GM12878 (cell line): ENCODE data around the gene CACNA1A. TPM values are rescaled to one million over a fixed set of nuclear protein-coding genes. Genes with fewer than 3 reads are reported as not detected.

Source experiments
- ATAC-seq: fragments of 200-7000 bp; cut with Tn5 transposase; 3 replicates; pipeline ENCODE4 v1.9.1; 2020; ENCODE audit warnings: mild to moderate bottlenecking, moderate library complexity
- BruUV-seq: library from RNA; stranded (reverse); fragments of 400-500 nt; replicated peaks from 2 replicates; lab custom pipeline; 2021; lab: Mats Ljungman, UMichigan
- CTCF ChIA-PET: fragments of 300-600 bp; sonication (Branson Sonifier 250); formaldehyde crosslinking; extraction: SDS; loops from one replicate; lab custom pipeline; 2021; ENCODE audit warnings: inconsistent platforms; lab: Yijun Ruan, JAX
- POLR2A ChIA-PET: fragments of 350-600 bp; formaldehyde crosslinking; extraction: SDS; loops from one replicate; lab custom pipeline; 2021; ENCODE audit warnings: inconsistent platforms; lab: Charles Lee
- RAD21 ChIA-PET: fragments of 300-600 bp; sonication (Branson Sonifier 250); formaldehyde crosslinking; loops from one replicate; lab custom pipeline; 2023; ENCODE audit warnings: antibody characterized with exemption; ENCODE audit not compliant: unreplicated experiment; lab: Charles Lee
- SMC1A ChIA-PET: fragments of 300-600 bp; sonication (Branson Sonifier 250); formaldehyde crosslinking; loops from one replicate; lab custom pipeline; 2023; ENCODE audit not compliant: unreplicated experiment, uncharacterized antibody; lab: Charles Lee
- DNase-seq: peaks from one replicate; pipeline ENCODE4 v3.0.0-alpha.2; 2011; ENCODE audit warnings: low read depth, low spot score
- FAIRE-seq: peaks from 3 replicates; lab custom pipeline; 2011; peaks lifted over from hg19 to GRCh38; lab: Jason Lieb, UNC
- H2AFZ ChIP-seq: 2 replicates; pipeline ENCODE4 v1.6.0; 2011; ENCODE audit warnings: low read depth, low read length, control low read depth; ENCODE audit not compliant: control insufficient read depth
- H3K27ac ChIP-seq: 2 replicates; pipeline ENCODE4 v1.5.1; 2011; ENCODE audit warnings: control low read depth; ENCODE audit not compliant: control insufficient read depth, insufficient read depth
- H3K27me3 ChIP-seq, 2 experiments: replicated peaks in 1 of 2; 2 replicates each; pipeline versions ENCODE4 v1.6.0 to v1.6.1; 2011; ENCODE audit warnings: low read length in 1 of 2; ENCODE audit not compliant: control insufficient read depth in 2 of 2, insufficient read depth in 2 of 2
- H3K36me3 ChIP-seq, 2 experiments: 2 replicates each; pipeline ENCODE4 v1.5.1; 2011; ENCODE audit warnings: low read length in 1 of 2; ENCODE audit not compliant: control insufficient read depth in 2 of 2, insufficient read depth in 2 of 2
- H3K4me1 ChIP-seq: 2 replicates; pipeline ENCODE4 v1.6.1; 2011; ENCODE audit warnings: mild to moderate bottlenecking, low read length, moderate library complexity, mixed read lengths; ENCODE audit not compliant: control insufficient read depth, insufficient read depth
- H3K4me2 ChIP-seq: 2 replicates; pipeline ENCODE4 v1.6.0; 2011; ENCODE audit warnings: control low read depth; ENCODE audit not compliant: control insufficient read depth, insufficient read depth
- H3K4me3 ChIP-seq: fragments of 200-600 bp; sonication (generic); 2 replicates; pipeline ENCODE4 v1.5.1; 2016
- H3K79me2 ChIP-seq: 2 replicates; pipeline ENCODE4 v1.6.0; 2011; ENCODE audit warnings: low read length; ENCODE audit not compliant: control insufficient read depth, insufficient read depth
- H3K9ac ChIP-seq: 2 replicates; pipeline ENCODE4 v1.8.0; 2011; ENCODE audit warnings: low read length, control low read depth, mixed read lengths; ENCODE audit not compliant: control insufficient read depth, insufficient read depth
- H3K9me3 ChIP-seq: replicated peaks from 3 replicates; pipeline ENCODE4 v1.5.1; 2011; ENCODE audit warnings: mild to moderate bottlenecking, low read length; ENCODE audit not compliant: control insufficient read depth, insufficient read depth
- H4K20me1 ChIP-seq: 2 replicates; pipeline ENCODE4 v1.6.0; 2011; ENCODE audit not compliant: control insufficient read depth, insufficient read depth
- NFYA ChIP-seq: IDR thresholded peaks from 2 replicates; pipeline ENCODE4 v1.6.1; 2011; ENCODE audit warnings: low read depth, mild to moderate bottlenecking, low read length, improper control_type of control experiment, borderline replicate concordance
- NR2C2 ChIP-seq: IDR thresholded peaks from 2 replicates; pipeline ENCODE4 v1.6.1; 2011; ENCODE audit warnings: borderline replicate concordance, low read depth; ENCODE audit not compliant: control insufficient read depth, insufficient read length
- PKNOX1 ChIP-seq: fragments of 450-650 bp; IDR thresholded peaks from 2 replicates; pipeline ENCODE4 v1.6.1; 2016; ENCODE audit warnings: mild to moderate bottlenecking
- RAD51 ChIP-seq: fragments of 450-650 bp; IDR thresholded peaks from 2 replicates; pipeline ENCODE4 v1.6.1; 2016; ENCODE audit warnings: moderate library complexity, mild to moderate bottlenecking, inconsistent platforms
- SPI1 ChIP-seq: IDR thresholded peaks from 2 replicates; pipeline ENCODE4 v1.6.1; 2011; ENCODE audit warnings: low read depth, mild to moderate bottlenecking, low read length, moderate library complexity, borderline replicate concordance; ENCODE audit not compliant: insufficient read depth
- ZBTB4 ChIP-seq: fragments of 450-650 bp; formaldehyde crosslinking; IDR thresholded peaks from 2 replicates; pipeline ENCODE4 v1.4.0; 2022; ENCODE audit warnings: mild to moderate bottlenecking, moderate library complexity
- WGBS: methylation state at CpG from one replicate; pipeline ENCODE4 v1.1.6; 2016; ENCODE audit warnings: low lambda C conversion rate; ENCODE audit not compliant: insufficient replicate concordance, insufficient coverage; ENCODE audit errors: missing lambda C conversion rate; 5-methylcytosine and 5-hydroxymethylcytosine counted together
- in situ Hi-C: fragments of 300-500 bp; cut with MboI; formaldehyde crosslinking; loops from 9 replicates; pipeline ENCODE4 v1.14.3; 2018; ENCODE audit warnings: mixed read lengths
- intact Hi-C: fragments of 100-400 bp; cut with micrococcal nuclease; formaldehyde crosslinking; loops from one replicate; pipeline ENCODE4 v1.14.2; 2022; ENCODE audit not compliant: unreplicated experiment
- polyA plus RNA-seq, 11 experiments: library from polyadenylated mRNA; depleted of rRNA in 4 of 11; unstranded in 6 of 11; stranded (reverse) in 5 of 11; fragments of >200 nt; fragmentation: Nextera tagmentation in 4 of 11; fragmentation: Illumina TruSeq in 1 of 11; extraction: Ambion mirVana in 4 of 11; extraction: Trizol in 1 of 11; gene quantifications; 1 replicate in 1 of 11; 2 replicates in 10 of 11; pipeline versions ENCODE4 v1.2.1 to v1.2.3, GENCODE V29; 2011 to 2016; ENCODE audit warnings: inconsistent platforms in 2 of 11, missing spikeins in 2 of 11, low read depth in 1 of 11
- total RNA-seq, 4 experiments: library from RNA; depleted of rRNA in 3 of 4; stranded (reverse); fragments of >200 nt in 3 of 4; fragmentation: Illumina TruSeq in 1 of 4; extraction: Trizol in 1 of 4; gene quantifications; 2 replicates each; pipeline versions ENCODE4 v1.2.1 to v1.2.3, GENCODE V29; 2013 to 2021
- TF ChIP-seq, protein P1 (sequence below): IDR thresholded peaks from 2 replicates; pipeline ENCODE4 v1.6.1; 2012; ENCODE audit warnings: low read length, inconsistent platforms

CACNA1A gene
- total and polyA plus RNA-seq, 10 of the 15 experiments (the other 5 are each of a cell fraction or from before 2014, with no cell fraction given), result 1.1 to 4.4 (median 2.5) TPM

DNA sequence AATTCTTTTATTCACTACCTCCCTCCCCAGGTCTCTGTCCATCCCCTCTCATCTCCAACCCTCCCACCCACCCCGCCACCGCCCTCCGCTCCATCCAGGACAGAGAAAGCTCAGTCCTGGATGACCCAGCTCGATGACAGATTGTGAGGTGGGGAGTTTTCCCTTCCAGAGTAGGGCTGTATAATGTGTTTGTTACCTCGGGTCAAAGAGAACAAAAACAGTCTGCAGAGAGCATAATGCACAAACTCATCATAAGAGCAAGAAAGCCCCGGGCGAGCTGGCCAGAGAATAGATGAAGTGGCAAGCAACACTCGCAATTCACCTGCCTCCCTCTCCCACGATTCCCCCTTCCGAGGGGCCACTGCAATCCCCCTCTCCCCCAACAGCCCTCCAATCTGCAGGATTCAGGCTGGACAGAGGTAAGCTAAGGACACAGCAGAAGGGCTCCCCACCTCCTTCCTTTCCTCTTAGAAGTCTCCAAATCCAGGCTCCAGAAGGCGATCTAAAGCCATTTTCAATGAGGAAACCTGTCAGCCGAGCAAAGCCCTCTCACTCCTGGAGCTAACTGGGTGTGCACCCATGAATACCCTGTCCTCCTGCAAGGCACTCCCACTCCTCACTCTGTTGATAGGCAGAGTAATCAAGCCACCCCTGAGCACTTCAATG is 2.6 kb downstream of the CACNA1A start:
- DNase-seq (no peak), FAIRE-seq (no peak), ATAC-seq (no peak)
- Histone ChIP-seq H3K36me3 (no peaks in the 10 kb centered on the region), H3K27ac (no peak overlapping the region), H3K27me3 (peaks cover 0 to 2% of the 10 kb centered on the region in 2 experiments; a peak in 2 of 4 replicates), H2AFZ (no peak overlapping the region), H3K4me2 (no peak overlapping the region), H3K9me3 (no peaks in the 10 kb centered on the region; the same call in 2 of the 3 replicates), H4K20me1 (no peaks in the 10 kb centered on the region), H3K79me2 (no peaks in the 10 kb centered on the region), H3K4me3 (no peak overlapping the region), H3K9ac (no peak overlapping the region), H3K4me1 (no peaks in the 10 kb centered on the region)
- ChIA-PET CTCF (no interaction called here), RAD21 (no interaction called here), SMC1A (no interaction called here), POLR2A (no interaction called here)
- no TSS peak for BruUV-seq
- intact Hi-C loops (no loop called here), in situ Hi-C loops (no loop called here)
- TF ChIP-seq, protein P1, sequence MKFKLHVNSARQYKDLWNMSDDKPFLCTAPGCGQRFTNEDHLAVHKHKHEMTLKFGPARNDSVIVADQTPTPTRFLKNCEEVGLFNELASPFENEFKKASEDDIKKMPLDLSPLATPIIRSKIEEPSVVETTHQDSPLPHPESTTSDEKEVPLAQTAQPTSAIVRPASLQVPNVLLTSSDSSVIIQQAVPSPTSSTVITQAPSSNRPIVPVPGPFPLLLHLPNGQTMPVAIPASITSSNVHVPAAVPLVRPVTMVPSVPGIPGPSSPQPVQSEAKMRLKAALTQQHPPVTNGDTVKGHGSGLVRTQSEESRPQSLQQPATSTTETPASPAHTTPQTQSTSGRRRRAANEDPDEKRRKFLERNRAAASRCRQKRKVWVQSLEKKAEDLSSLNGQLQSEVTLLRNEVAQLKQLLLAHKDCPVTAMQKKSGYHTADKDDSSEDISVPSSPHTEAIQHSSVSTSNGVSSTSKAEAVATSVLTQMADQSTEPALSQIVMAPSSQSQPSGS, result no peak
- 8% methylated on average over 12 of the region's 12 CpGs for WGBS

DNA sequence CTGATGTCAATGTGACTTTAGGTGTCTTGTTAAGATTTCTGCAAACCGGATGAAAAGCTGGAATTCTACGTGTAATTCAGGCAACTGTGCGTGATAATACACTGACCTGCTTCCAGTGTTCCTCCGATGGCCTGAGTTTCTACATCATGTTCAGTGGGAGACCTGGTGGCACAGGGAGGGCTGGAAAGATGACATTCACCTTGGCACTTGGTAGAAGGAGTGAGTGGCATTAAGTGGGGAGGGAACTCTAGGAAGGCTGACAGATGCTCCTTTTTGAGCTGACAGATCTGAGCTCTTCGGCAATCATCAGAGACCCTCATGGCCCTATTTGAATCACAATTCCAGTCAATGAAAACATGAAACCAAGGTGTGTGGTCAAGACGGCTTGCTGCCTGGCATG is 4.0 kb downstream of the CACNA1A start:
- in situ Hi-C loops, result no loop called here

More for the DNA sequence above, 4.0 kb downstream of the CACNA1A start:
- no peaks in the 10 kb centered on the region for H3K9me3 ChIP-seq
- no peaks in the 10 kb centered on the region for H3K4me1 ChIP-seq
- H3K79me2 ChIP-seq, result no peaks in the 10 kb centered on the region
- RAD21 ChIA-PET, result no interaction called here
- H3K27me3 ChIP-seq, result peaks cover 0 to 2% of the 10 kb centered on the region in 2 experiments; a peak in 2 of 4 replicates
- TF ChIP-seq NFYA, result no peak
- TF ChIP-seq SPI1, result no peak
- no peak for TF ChIP-seq ZBTB4 (CRISPR knock-in tag)
- TF ChIP-seq RAD51, result no peak
- TF ChIP-seq PKNOX1, result no peak
- TF ChIP-seq NR2C2, result no peak
- SMC1A ChIA-PET, result interaction anchor here (0.6 kb wide), 1 partner anchor 27 kb away, joined by 3 read pairs; no protein-coding TSS in a partner anchor
- CTCF ChIA-PET, result no interaction called here
- DNase-seq (no peak), ATAC-seq (no peak), FAIRE-seq (no peak)
- WGBS, result 48% methylated on average over 6 of the region's 6 CpGs
- POLR2A ChIA-PET, result no interaction called here
- no peaks in the 10 kb centered on the region for H4K20me1 ChIP-seq
- H3K27ac ChIP-seq, result no peak overlapping the region
- H3K36me3 ChIP-seq, result no peaks in the 10 kb centered on the region
- intact Hi-C loops, result no loop called here
- no peak overlapping the region for H3K4me3 ChIP-seq
- H3K9ac ChIP-seq, result no peak overlapping the region
- no peak overlapping the region for H2AFZ ChIP-seq
- H3K4me2 ChIP-seq, result no peak overlapping the region
- BruUV-seq, result no TSS peak
